Transverse colon (tissue), 4 donors: ENCODE results near the gene LILRA2. TPM values are rescaled to one million over a fixed set of nuclear protein-coding genes. Genes with fewer than 3 reads are reported as not detected.

Experiments
- DNase-seq: peaks from one replicate; pipeline ENCODE4 v3.0.0-alpha.2; 2019
- H3K27ac ChIP-seq, 4 donors: fragments of 200-600 bp; sonication (generic); 2 replicates each; pipeline ENCODE4 v1.5.1; 2016 to 2018; ENCODE audit warnings: inconsistent platforms in 4 of 4
- H3K27me3 ChIP-seq: fragments of 200-600 bp; sonication (generic); 2 replicates; pipeline ENCODE4 v1.5.1; 2017; ENCODE audit warnings: inconsistent platforms
- H3K36me3 ChIP-seq, 4 donors: fragments of 200-600 bp; sonication (generic); 2 replicates each; pipeline ENCODE4 v1.5.1; 2017 to 2019; ENCODE audit warnings: inconsistent platforms in 4 of 4
- H3K4me1 ChIP-seq, 4 donors: fragments of 200-600 bp; sonication (generic); 2 replicates each; pipeline ENCODE4 v1.5.1; 2017 to 2020; ENCODE audit warnings: inconsistent platforms in 4 of 4
- H3K4me3 ChIP-seq, 4 donors: fragments of 200-600 bp; sonication (generic); 1 replicate in 1 of 4; 2 replicates in 3 of 4; pipeline versions ENCODE4 v1.5.1 to v1.6.1; 2017 to 2019; ENCODE audit warnings: inconsistent platforms in 4 of 4
- H3K9me3 ChIP-seq, 2 donors: fragments of 200-600 bp; sonication (generic); 2 replicates each; pipeline ENCODE4 v1.5.1; 2017 to 2019; ENCODE audit warnings: inconsistent platforms in 2 of 2
- CTCF ChIP-seq, 5 experiments: fragments of 200-600 bp in 3 of 5; fragments of 450-650 bp in 2 of 5; sonication (generic) in 3 of 5; IDR thresholded peaks; 1 replicate in 2 of 5; 2 replicates in 3 of 5; pipeline ENCODE4 v1.5.1; 2016 to 2017; ENCODE audit warnings: antibody characterized with exemption in 5 of 5, inconsistent platforms in 3 of 5, mild to moderate bottlenecking in 2 of 5, moderate library complexity in 1 of 5
- EP300 ChIP-seq: sonication (generic); formaldehyde crosslinking; IDR thresholded peaks from one replicate; pipeline ENCODE4 v1.6.1; 2017; ENCODE audit warnings: antibody characterized with exemption, low read depth
- POLR2A ChIP-seq: fragments of 450-650 bp; IDR thresholded peaks from one replicate; pipeline ENCODE4 v1.6.1; 2016; ENCODE audit warnings: antibody characterized with exemption, mild to moderate bottlenecking, moderate library complexity
- POLR2AphosphoS5 ChIP-seq, 3 donors: sonication (generic); formaldehyde crosslinking; IDR thresholded peaks; one replicate each; pipeline ENCODE4 v1.6.1; 2016; ENCODE audit warnings: antibody characterized with exemption in 3 of 3
- WGBS, 2 donors: methylation state at CpG; one replicate each; pipeline ENCODE4 v1.1.5; 2018; ENCODE audit warnings: low coverage in 1 of 2; 5-methylcytosine and 5-hydroxymethylcytosine counted together
- in situ Hi-C, 4 donors: fragments of 200-750 bp; cut with MboI; loops; one replicate each; pipeline versions ENCODE4 v1.15.0 to v1.15.1; 2017; ENCODE audit warnings: low sequenced_read_pairs in 3 of 4, low pct_ligation_motif_present in 1 of 4, low pct_unique_long_range_greater_than_20kb in 1 of 4
- intact Hi-C: fragments of 100-400 bp; cut with DNase I; formaldehyde crosslinking; loops from one replicate; pipeline ENCODE4 v1.15.1; 2023; ENCODE audit warnings: low total_unique reads
- small RNA-seq, 4 donors: library from RNA; depleted of rRNA; stranded (forward); fragments of <200 nt; gene quantifications; one replicate each; pipeline ENCODE3, GENCODE V24; 2016
- total RNA-seq, 4 donors: library from RNA; depleted of rRNA; stranded (reverse); fragments of >200 nt; gene quantifications; one replicate each; pipeline ENCODE4 v1.1.0, GENCODE V29; 2016

Gene LILRA2
- total RNA-seq, 4 donors from 2014 or later: 1.1 to 1.5 TPM; not detected in 2

- intact Hi-C loops: no loop called here
- H3K27me3 ChIP-seq: no peaks in the 10 kb centered on the region
- in situ Hi-C loops: no loop called here
- no peaks in the 10 kb centered on the region for H3K9me3 ChIP-seq
- 92 to 95% methylated on average over 11 to 18 of the region's 18 CpGs for WGBS, 2 donors
- no peak for TF ChIP-seq CTCF (IDR thresholded peaks at IDR 0.05)
- no peak for TF ChIP-seq POLR2AphosphoS5 (IDR thresholded peaks at IDR 0.05)
- no peak for TF ChIP-seq POLR2A
- no peak for TF ChIP-seq EP300
- H3K27ac ChIP-seq: no peak overlapping the region
- no peak overlapping the region for H3K4me3 ChIP-seq
- H3K36me3 ChIP-seq: no peaks in the 10 kb centered on the region
- no peak for DNase-seq
- no peaks in the 10 kb centered on the region for H3K4me1 ChIP-seq
Measured at GRCh38 chr19:54638683-54639082, 65.1 kb downstream of the LILRA2 start.

Small RNA genes within 50 kb of the gene (small RNA-seq; reads per million reads assigned to genes)
- gene AC245036.2: 0 reads per million in 4 donors

Other genes with a start within 250 kb of the LILRA2 start
- gene LILRA4, start 234.6 kb upstream of the LILRA2 start, total RNA-seq: under 1 TPM in 2 of 4 donors, not detected in 2; 0.14 to 0.79 TPM
- gene LAIR1, start 208.9 kb upstream of the LILRA2 start, total RNA-seq: 10 to 100 TPM in 2 of 4 donors, 1 to 10 TPM in 2; 1.9 to 18.4 (median 7.3) TPM
- 1 to 10 TPM; 1.1 to 7.5 (median 3.0) TPM for gene TTYH1, start 158.3 kb upstream of the LILRA2 start, total RNA-seq
- 1,000 to 10,000 TPM in 1 of 4 donors, 100 to 1,000 TPM in 3; 194 to 1,037 (median 566) TPM for gene LENG8, start 124.6 kb upstream of the LILRA2 start, total RNA-seq
- 10 to 100 TPM in 3 of 4 donors, 1 to 10 TPM in 1; 1.1 to 16.5 (median 12.3) TPM for gene LENG9, start 110.0 kb upstream of the LILRA2 start, total RNA-seq
- gene CDC42EP5, start 100.5 kb upstream of the LILRA2 start, total RNA-seq: 100 to 1,000 TPM; 210 to 231 (median 214) TPM
- gene LAIR2, start 71.0 kb upstream of the LILRA2 start, total RNA-seq: 1 to 10 TPM in 1 of 4 donors, not detected in 3; 3.2 TPM
- 1 to 10 TPM in 1 of 4 donors, under 1 TPM in 2, not detected in 1; 0.16 to 4.5 (median 0.27) TPM for gene LILRA1, start 19.8 kb downstream of the LILRA2 start, total RNA-seq
- gene LILRB1, start 56.7 kb downstream of the LILRA2 start, total RNA-seq: 1 to 10 TPM in 1 of 4 donors, under 1 TPM in 1, not detected in 2; 0.96 to 5.1 TPM
- 10 to 100 TPM in 1 of 4 donors, 1 to 10 TPM in 2, not detected in 1; 1.8 to 47.1 (median 4.0) TPM for gene LILRB4, start 89.2 kb downstream of the LILRA2 start, total RNA-seq
- under 1 TPM in 1 of 4 donors, not detected in 3; 0.32 TPM for gene KIR3DL3, start 150.7 kb downstream of the LILRA2 start, total RNA-seq
- gene KIR2DL3, start 164.7 kb downstream of the LILRA2 start, total RNA-seq: under 1 TPM in 1 of 4 donors, not detected in 3; 0.55 TPM
- gene KIR2DL1, start 196.0 kb downstream of the LILRA2 start, total RNA-seq: not detected
- gene KIR2DL4, start 229.8 kb downstream of the LILRA2 start, total RNA-seq: 1 to 10 TPM in 2 of 4 donors, not detected in 2; 1.4 to 2.1 TPM
- not detected for gene KIR3DL1, start 242.7 kb downstream of the LILRA2 start, total RNA-seq